Gastrocnemius medialis (tissue), 4 donors: Measurements from ENCODE around the gene TARDBP.

Experiments used
- POLR2A ChIP-seq, 2 donors: fragments of 450-650 bp; IDR thresholded peaks; one replicate each; pipeline ENCODE4 v1.6.1; 2017; ENCODE audit warnings: antibody characterized with exemption in 2 of 2, mild to moderate bottlenecking in 2 of 2, moderate library complexity in 2 of 2
- TF ChIP-seq, protein P1 (sequence below), 5 experiments: fragments of 450-650 bp in 3 of 5; fragments of 200-600 bp in 2 of 5; sonication (generic) in 2 of 5; IDR thresholded peaks in 4 of 5; conservative IDR thresholded peaks in 1 of 5; 1 replicate in 4 of 5; 2 replicates in 1 of 5; pipeline ENCODE4 v1.5.1; 2016 to 2019; ENCODE audit warnings: antibody characterized with exemption in 5 of 5, mild to moderate bottlenecking in 3 of 5, moderate library complexity in 3 of 5

DNA sequence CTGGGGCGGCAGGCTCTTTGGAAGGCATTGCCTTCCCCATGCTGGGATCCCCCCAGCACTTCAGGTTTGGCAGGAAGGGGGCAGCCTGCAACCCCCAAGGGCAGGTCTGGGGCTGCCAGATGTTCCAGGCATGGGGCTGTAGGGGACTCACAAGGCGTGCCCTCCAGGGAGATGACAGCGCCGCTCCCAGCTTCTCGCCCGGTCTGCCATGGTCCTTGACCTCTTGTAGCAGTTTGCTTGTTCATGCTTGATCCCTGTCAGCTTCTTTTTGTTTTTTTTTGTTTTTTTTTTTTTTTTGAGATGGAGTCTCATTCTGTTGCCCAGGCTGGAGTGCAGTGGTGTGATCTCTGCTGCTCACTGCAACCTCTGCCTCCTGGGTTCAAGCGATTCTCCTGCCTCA is 21.6 kb upstream of the TARDBP start:
- TF ChIP-seq, protein P1, sequence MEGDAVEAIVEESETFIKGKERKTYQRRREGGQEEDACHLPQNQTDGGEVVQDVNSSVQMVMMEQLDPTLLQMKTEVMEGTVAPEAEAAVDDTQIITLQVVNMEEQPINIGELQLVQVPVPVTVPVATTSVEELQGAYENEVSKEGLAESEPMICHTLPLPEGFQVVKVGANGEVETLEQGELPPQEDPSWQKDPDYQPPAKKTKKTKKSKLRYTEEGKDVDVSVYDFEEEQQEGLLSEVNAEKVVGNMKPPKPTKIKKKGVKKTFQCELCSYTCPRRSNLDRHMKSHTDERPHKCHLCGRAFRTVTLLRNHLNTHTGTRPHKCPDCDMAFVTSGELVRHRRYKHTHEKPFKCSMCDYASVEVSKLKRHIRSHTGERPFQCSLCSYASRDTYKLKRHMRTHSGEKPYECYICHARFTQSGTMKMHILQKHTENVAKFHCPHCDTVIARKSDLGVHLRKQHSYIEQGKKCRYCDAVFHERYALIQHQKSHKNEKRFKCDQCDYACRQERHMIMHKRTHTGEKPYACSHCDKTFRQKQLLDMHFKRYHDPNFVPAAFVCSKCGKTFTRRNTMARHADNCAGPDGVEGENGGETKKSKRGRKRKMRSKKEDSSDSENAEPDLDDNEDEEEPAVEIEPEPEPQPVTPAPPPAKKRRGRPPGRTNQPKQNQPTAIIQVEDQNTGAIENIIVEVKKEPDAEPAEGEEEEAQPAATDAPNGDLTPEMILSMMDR (IDR thresholded peaks at IDR 0.05 in 4 of 5, conservative IDR thresholded peaks at IDR 0.05 in 1 of 5) = no peak
- no peak for TF ChIP-seq POLR2A (IDR thresholded peaks at IDR 0.05)
